Natural killer cell (primary cell): ENCODE measurements around the gene RANBP17. TPM values are rescaled to one million over a fixed set of nuclear protein-coding genes. Genes with fewer than 3 reads are reported as not detected.

ENCODE experiments used
- ATAC-seq, 3 donors: fragments of 150-1000 bp in 2 of 3; fragments of 200-7000 bp in 1 of 3; cut with Tn5 transposase; 1 replicate in 1 of 3; 2 replicates in 2 of 3; pipeline ENCODE4 v1.10.0; 2021; ENCODE audit warnings: mild to moderate bottlenecking in 2 of 3, moderate library complexity in 2 of 3
- DNase-seq, 2 donors: peaks; one replicate each; pipeline versions ENCODE4 v3.0.0 to v3.0.0-alpha.2; 2013 to 2021; ENCODE audit warnings: mixed read lengths in 1 of 2
- H3K27ac ChIP-seq: one replicate; pipeline ENCODE4 v1.5.1; 2013; ENCODE audit warnings: mild to moderate bottlenecking, low read length
- H3K27me3 ChIP-seq: one replicate; pipeline ENCODE4 v1.6.1; 2013; ENCODE audit warnings: low read length; ENCODE audit not compliant: control insufficient read depth, insufficient read depth
- H3K36me3 ChIP-seq: one replicate; pipeline ENCODE4 v1.6.1; 2013; ENCODE audit warnings: low read length; ENCODE audit not compliant: control insufficient read depth, insufficient read depth
- H3K4me1 ChIP-seq: one replicate; pipeline ENCODE4 v1.6.1; 2013; ENCODE audit warnings: low read length; ENCODE audit not compliant: control insufficient read depth, insufficient read depth
- H3K4me3 ChIP-seq: one replicate; pipeline ENCODE4 v1.5.1; 2013; ENCODE audit warnings: low read length
- H3K9me3 ChIP-seq: one replicate; pipeline ENCODE4 v1.6.1; 2013; ENCODE audit warnings: low read length; ENCODE audit not compliant: control insufficient read depth, insufficient read depth
- H3K27ac Mint-ChIP-seq, 2 donors: one replicate each; pipeline ENCODE4 v1.8.0; 2022; ENCODE audit warnings: mild to moderate bottlenecking in 2 of 2, mixed read lengths in 2 of 2, moderate library complexity in 1 of 2
- H3K27me3 Mint-ChIP-seq, 2 donors: one replicate each; pipeline ENCODE4 v1.8.0; 2022; ENCODE audit warnings: low read depth in 2 of 2, mixed read lengths in 2 of 2
- H3K36me3 Mint-ChIP-seq: one replicate; pipeline ENCODE4 v1.8.0; 2022; ENCODE audit warnings: mixed read lengths
- H3K4me1 Mint-ChIP-seq, 2 donors: one replicate each; pipeline ENCODE4 v1.8.0; 2022; ENCODE audit warnings: mixed read lengths in 2 of 2
- H3K4me3 Mint-ChIP-seq: one replicate; pipeline ENCODE4 v1.8.0; 2022; ENCODE audit warnings: mild to moderate bottlenecking, moderate library complexity, mixed read lengths
- H3K9me3 Mint-ChIP-seq, 2 donors: one replicate each; pipeline ENCODE4 v1.8.0; 2022; ENCODE audit warnings: mixed read lengths in 2 of 2
- CTCF ChIP-seq: fragments of 200-600 bp; IDR thresholded peaks from one replicate; pipeline ENCODE4 v1.8.0; 2022; ENCODE audit warnings: antibody characterized with exemption
- WGBS: methylation state at CpG from one replicate; pipeline ENCODE4 v1.1.7; 2013; ENCODE audit warnings: missing lambda C conversion rate; ENCODE audit not compliant: insufficient coverage; 5-methylcytosine and 5-hydroxymethylcytosine counted together
- intact Hi-C: fragments of 100-400 bp; cut with micrococcal nuclease; formaldehyde crosslinking; loops from one replicate; pipeline ENCODE4 v1.14.2; 2022
- total RNA-seq, 4 donors: library from RNA; stranded (reverse); fragments of 120-200 nt in 1 of 4; gene quantifications; one replicate each; pipeline versions ENCODE4 v1.2.3 to v1.2.4, GENCODE V29; 2013 to 2022

RANBP17 gene
- total RNA-seq, 3 donors from 2014 or later (not counting 1 experiment from before 2014, with no cell fraction given) = 11.2 to 15.0 (median 12.6) TPM

- Histone ChIP-seq H3K4me3 (no peak overlapping the region), H3K36me3 (no peaks in the 10 kb centered on the region), H3K4me1 (no peaks in the 10 kb centered on the region), H3K27ac (no peak overlapping the region), H3K27me3 (no peaks in the 10 kb centered on the region), H3K9me3 (no peaks in the 10 kb centered on the region)
- intact Hi-C loops = no loop called here
- TF ChIP-seq CTCF = no peak
- Mint-ChIP-seq H3K36me3 (no peaks in the 10 kb centered on the region), H3K4me3 (no peak overlapping the region), H3K27ac (no peak overlapping the region), H3K4me1 (peaks cover 0 to 4% of the 10 kb centered on the region in 2 donors), H3K9me3 (peaks cover 2 to 10% of the 10 kb centered on the region in 2 donors), H3K27me3 (no peaks in the 10 kb centered on the region)
- WGBS = 88% methylated on average over 1 of the region's 3 CpGs
- ATAC-seq (no peak), DNase-seq (no peak)
Measured at GRCh38 chr5:171055875-171056454, 194.1 kb downstream of the RANBP17 start.

- Mint-ChIP-seq H3K36me3 (peaks cover 33% of the 10 kb centered on the region), H3K27ac (no peak overlapping the region), H3K9me3 (peaks cover 16 to 17% of the 10 kb centered on the region in 2 donors), H3K27me3 (no peaks in the 10 kb centered on the region), H3K4me3 (no peak overlapping the region), H3K4me1 (no peaks in the 10 kb centered on the region)
- H3K27ac ChIP-seq = no peak overlapping the region
- no peak for TF ChIP-seq CTCF
- intact Hi-C loops = no loop called here
- no peaks in the 10 kb centered on the region for H3K27me3 ChIP-seq
- H3K36me3 ChIP-seq = no peaks in the 10 kb centered on the region
- no peaks in the 10 kb centered on the region for H3K4me1 ChIP-seq
- no peak overlapping the region for H3K4me3 ChIP-seq
- ATAC-seq (no peak), DNase-seq (no peak)
- H3K9me3 ChIP-seq = peaks cover 8% of the 10 kb centered on the region
- no CpG with 5 or more reads among the region's 2 CpGs for WGBS
Measured at GRCh38 chr5:171067540-171068130, 205.8 kb downstream of the RANBP17 start.

- no peaks in the 10 kb centered on the region for H3K4me1 Mint-ChIP-seq
- H3K9me3 Mint-ChIP-seq = peaks cover 0 to 2% of the 10 kb centered on the region in 2 donors
- H3K4me3 Mint-ChIP-seq = no peak overlapping the region
- H3K4me3 ChIP-seq = no peak overlapping the region
- no peak for TF ChIP-seq CTCF
- no peaks in the 10 kb centered on the region for H3K27me3 Mint-ChIP-seq
- H3K27me3 ChIP-seq = no peaks in the 10 kb centered on the region
- no peak for DNase-seq
- no peak overlapping the region for H3K27ac Mint-ChIP-seq
- no peak for ATAC-seq
- 90% methylated on average over 5 of the region's 5 CpGs for WGBS
- no peak overlapping the region for H3K27ac ChIP-seq
- H3K36me3 ChIP-seq = no peaks in the 10 kb centered on the region
- intact Hi-C loops = no loop called here
- H3K36me3 Mint-ChIP-seq = peaks cover 6% of the 10 kb centered on the region
- no peaks in the 10 kb centered on the region for H3K9me3 ChIP-seq
- no peaks in the 10 kb centered on the region for H3K4me1 ChIP-seq
Measured at GRCh38 chr5:171074747-171075146, 212.9 kb downstream of the RANBP17 start.
